ENCODE results near the gene STAG2.

STAG2 gene

GRCh38 chrX:124093222-124093621 lies 131.7 kb downstream of the STAG2 start:
- H3K9ac ChIP-seq (ENCODE audit: low read length) = no peak overlapping the region
- H3K27me3 ChIP-seq (replicated peaks; ENCODE audit: insufficient read depth, low read length) = no peaks in the 10 kb centered on the region
- H2AFZ ChIP-seq (ENCODE audit: low read length) = no peak overlapping the region
- TF ChIP-seq EZH2 (optimal IDR thresholded peaks at IDR 0.05; ENCODE audit: low read depth, low read length) = no peak
- no peak for TF ChIP-seq CTCF (IDR thresholded peaks at IDR 0.05; ENCODE audit: low read length)
- TF ChIP-seq EZH2phosphoT487 (IDR thresholded peaks at IDR 0.05; ENCODE audit: low read length) = no peak
- H4K20me1 ChIP-seq (ENCODE audit: insufficient read depth, low read length) = no peaks in the 10 kb centered on the region
- H3K9me3 ChIP-seq (replicated peaks; ENCODE audit: insufficient read depth, low read length) = no peaks in the 10 kb centered on the region
- no peaks in the 10 kb centered on the region for H3K79me2 ChIP-seq (ENCODE audit: low read length)
- H3K36me3 ChIP-seq (replicated peaks; ENCODE audit: insufficient read depth, low read length) = no peaks in the 10 kb centered on the region; the same call in 1 of the 2 replicates
- H3K4me1 ChIP-seq (ENCODE audit: low read length) = no peaks in the 10 kb centered on the region
- H3F3A ChIP-seq (ENCODE audit: insufficient read depth, low read length) = no peaks in the 10 kb centered on the region
- H3K4me3 ChIP-seq (ENCODE audit: low read length) = no peak overlapping the region
- DNase-seq = no peak
- H3K4me2 ChIP-seq (ENCODE audit: low read depth, low read length) = no peak overlapping the region
- no peak overlapping the region for H3K27ac ChIP-seq (ENCODE audit: low read length)
- no peaks in the 10 kb centered on the region for H3K9me2 ChIP-seq (replicated peaks; ENCODE audit: insufficient read depth, low read length)

GRCh38 chrX:124097116-124097515 lies 135.6 kb downstream of the STAG2 start:
- DNase-seq = no peak
- Histone ChIP-seq H3K36me3 (replicated peaks; ENCODE audit: insufficient read depth, low read length) (no peaks in the 10 kb centered on the region; the same call in 1 of the 2 replicates), H3K4me2 (ENCODE audit: low read depth, low read length) (no peak overlapping the region), H3K9ac (ENCODE audit: low read length) (no peak overlapping the region), H2AFZ (ENCODE audit: low read length) (no peak overlapping the region), H3K79me2 (ENCODE audit: low read length) (no peaks in the 10 kb centered on the region), H3K9me2 (replicated peaks; ENCODE audit: insufficient read depth, low read length) (no peaks in the 10 kb centered on the region), H3K27me3 (replicated peaks; ENCODE audit: insufficient read depth, low read length) (no peaks in the 10 kb centered on the region), H3K27ac (ENCODE audit: low read length) (no peak overlapping the region), H4K20me1 (ENCODE audit: insufficient read depth, low read length) (no peaks in the 10 kb centered on the region), H3K4me1 (ENCODE audit: low read length) (no peaks in the 10 kb centered on the region), H3F3A (ENCODE audit: insufficient read depth, low read length) (no peaks in the 10 kb centered on the region), H3K4me3 (ENCODE audit: low read length) (no peak overlapping the region), H3K9me3 (replicated peaks; ENCODE audit: insufficient read depth, low read length) (no peaks in the 10 kb centered on the region; the same call in 1 of the 2 replicates)
- TF ChIP-seq EZH2 (optimal IDR thresholded peaks at IDR 0.05; ENCODE audit: low read depth, low read length) (no peak), EZH2phosphoT487 (IDR thresholded peaks at IDR 0.05; ENCODE audit: low read length) (no peak), CTCF (IDR thresholded peaks at IDR 0.05; ENCODE audit: low read length) (no peak)

GRCh38 chrX:124098089-124098488 lies 136.6 kb downstream of the STAG2 start:
- peak; percentile 52 for DNase-seq
- no peaks in the 10 kb centered on the region for H3K4me1 ChIP-seq (ENCODE audit: low read length)
- no peak overlapping the region for H3K4me3 ChIP-seq (ENCODE audit: low read length)
- H3K9ac ChIP-seq (ENCODE audit: low read length) = no peak overlapping the region
- H3F3A ChIP-seq (ENCODE audit: insufficient read depth, low read length) = no peaks in the 10 kb centered on the region
- no peak for TF ChIP-seq EZH2 (optimal IDR thresholded peaks at IDR 0.05; ENCODE audit: low read depth, low read length)
- TF ChIP-seq CTCF (IDR thresholded peaks at IDR 0.05; ENCODE audit: low read length) = peak; percentile 54
- H2AFZ ChIP-seq (ENCODE audit: low read length) = no peak overlapping the region
- H3K27ac ChIP-seq (ENCODE audit: low read length) = no peak overlapping the region
- H3K27me3 ChIP-seq (replicated peaks; ENCODE audit: insufficient read depth, low read length) = no peaks in the 10 kb centered on the region
- no peaks in the 10 kb centered on the region for H4K20me1 ChIP-seq (ENCODE audit: insufficient read depth, low read length)
- no peaks in the 10 kb centered on the region; the same call in 1 of the 2 replicates for H3K36me3 ChIP-seq (replicated peaks; ENCODE audit: insufficient read depth, low read length)
- H3K4me2 ChIP-seq (ENCODE audit: low read depth, low read length) = no peak overlapping the region
- no peaks in the 10 kb centered on the region; the same call in 1 of the 2 replicates for H3K9me3 ChIP-seq (replicated peaks; ENCODE audit: insufficient read depth, low read length)
- H3K79me2 ChIP-seq (ENCODE audit: low read length) = no peaks in the 10 kb centered on the region
- H3K9me2 ChIP-seq (replicated peaks; ENCODE audit: insufficient read depth, low read length) = no peaks in the 10 kb centered on the region
